GM18909 (cell line): Measurements from ENCODE around the gene ANO6.
"Not testable (repeated sequence)": the region's sequence is repeated elsewhere in the genome, so short reads cannot be mapped to it uniquely, and the experiment has no call there.

Experiments used
- ATAC-seq: cut with Tn5 transposase; IDR thresholded peaks from one replicate; pipeline ENCODE4 v1.9.1; 2021; ENCODE audit warnings: mild to moderate bottlenecking; ENCODE audit not compliant: unreplicated experiment, poor library complexity

The ANO6 gene

DNA sequence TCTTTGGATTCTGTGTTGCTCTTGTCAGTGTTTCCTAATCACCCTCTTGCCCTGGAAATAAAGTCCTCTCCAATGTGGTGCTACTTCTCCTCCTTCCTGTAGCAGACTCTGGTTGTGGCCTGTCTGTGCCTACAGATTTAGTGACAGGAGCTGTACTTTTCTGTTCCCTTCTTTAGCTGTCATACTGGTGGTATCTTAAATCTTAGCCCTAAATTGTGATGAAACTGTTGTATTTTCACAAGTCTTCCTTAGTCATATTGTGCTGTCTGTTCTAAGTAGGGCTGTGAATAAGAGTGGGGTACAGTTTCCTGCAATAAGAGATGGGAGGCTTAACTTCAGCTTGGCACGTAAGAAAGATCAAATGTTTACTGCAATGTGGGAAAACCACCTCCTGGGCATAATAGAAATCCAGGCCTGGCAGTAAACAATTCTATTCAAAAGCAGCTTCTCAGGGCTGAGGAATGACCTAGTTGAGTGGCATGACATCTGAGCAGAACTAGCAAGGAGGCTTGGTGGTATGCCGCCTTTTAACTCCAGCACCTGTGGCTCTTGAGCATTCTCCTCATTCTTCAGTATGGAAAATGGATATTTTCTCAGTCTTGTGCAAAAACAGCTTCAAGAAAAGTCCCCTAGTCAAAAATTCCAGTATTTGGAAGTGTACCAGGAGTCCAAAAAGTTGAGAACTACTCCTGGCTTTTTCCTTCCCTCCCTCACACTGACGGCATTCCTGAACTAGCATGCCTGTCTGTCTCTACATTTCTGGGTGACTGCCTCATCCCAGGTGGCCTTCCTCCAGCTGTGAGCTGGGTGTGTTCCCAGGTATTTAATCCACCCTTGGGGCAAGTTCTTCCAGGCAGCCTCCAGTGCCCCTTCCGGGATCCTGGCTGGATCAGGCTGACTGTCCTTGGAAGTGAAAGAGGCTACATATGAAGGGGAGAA, 19.5 kb downstream of the ANO6 start:
- ATAC-seq: no peak

DNA sequence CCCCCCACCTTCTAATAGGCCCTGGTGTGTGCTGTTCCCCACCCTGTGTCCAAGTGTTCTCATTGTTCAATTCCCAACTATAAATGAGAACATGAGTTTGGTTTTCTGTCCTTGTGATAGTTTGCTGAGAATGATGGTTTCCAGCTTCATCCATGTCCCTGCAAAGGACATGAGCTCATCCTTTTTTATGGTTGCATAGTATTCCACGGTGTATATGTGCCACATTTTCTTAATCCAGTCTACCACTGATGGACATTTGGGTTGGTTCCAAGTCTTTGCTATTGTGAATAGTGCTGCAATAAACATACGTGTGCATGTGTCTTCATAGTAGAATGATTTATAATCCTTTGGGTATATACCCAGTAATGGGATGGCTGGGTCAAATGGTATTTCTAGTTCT, 20.5 kb downstream of the ANO6 start:
- ATAC-seq: not testable (repeated sequence)

DNA sequence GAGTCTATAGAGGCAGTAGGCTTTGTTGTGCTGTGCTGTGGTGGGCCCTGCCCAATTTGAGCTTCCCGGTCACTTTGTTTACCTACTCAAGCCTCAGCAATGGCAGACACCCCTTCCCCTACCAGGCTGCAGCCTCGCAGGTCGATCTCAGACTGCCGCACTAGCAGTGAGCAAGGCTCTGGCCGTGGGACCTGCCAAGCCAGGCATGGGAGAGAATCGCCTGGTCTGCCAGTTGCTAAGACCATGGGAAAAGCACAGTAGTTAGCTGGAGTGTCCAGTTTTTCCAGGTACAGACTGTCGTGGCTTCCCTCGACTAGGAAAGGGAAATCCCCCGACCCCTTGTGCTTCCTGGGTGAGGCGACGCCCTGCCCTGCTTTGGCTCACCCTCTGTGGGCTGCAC, 26.3 kb downstream of the ANO6 start:
- ATAC-seq: no peak

DNA sequence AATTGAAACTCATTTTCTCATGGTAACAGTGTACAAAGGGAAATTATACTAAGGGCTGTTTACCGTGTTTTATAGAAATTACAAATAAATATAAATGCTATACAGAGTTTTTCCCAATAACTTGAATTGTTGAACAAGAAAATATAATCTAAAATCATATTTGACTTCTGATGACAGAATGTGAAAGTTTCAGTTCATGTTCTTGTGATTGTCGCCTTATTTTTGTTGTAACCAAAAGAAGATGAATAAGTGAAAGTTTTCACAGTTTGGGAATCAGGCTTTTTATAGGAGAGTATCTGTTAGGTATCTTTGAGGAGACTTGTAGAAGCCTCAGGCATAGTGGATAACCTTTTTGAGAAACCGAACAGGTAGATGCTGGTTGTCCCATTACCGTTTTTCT, 28.1 kb downstream of the ANO6 start:
- no peak for ATAC-seq

GRCh38 chr12:45244561-45245343, 28.9 kb downstream of the ANO6 start:
- peak; percentile 90 for ATAC-seq

- no peak for ATAC-seq
Measured at GRCh38 chr12:45246236-45246635, 30.3 kb downstream of the ANO6 start.

DNA sequence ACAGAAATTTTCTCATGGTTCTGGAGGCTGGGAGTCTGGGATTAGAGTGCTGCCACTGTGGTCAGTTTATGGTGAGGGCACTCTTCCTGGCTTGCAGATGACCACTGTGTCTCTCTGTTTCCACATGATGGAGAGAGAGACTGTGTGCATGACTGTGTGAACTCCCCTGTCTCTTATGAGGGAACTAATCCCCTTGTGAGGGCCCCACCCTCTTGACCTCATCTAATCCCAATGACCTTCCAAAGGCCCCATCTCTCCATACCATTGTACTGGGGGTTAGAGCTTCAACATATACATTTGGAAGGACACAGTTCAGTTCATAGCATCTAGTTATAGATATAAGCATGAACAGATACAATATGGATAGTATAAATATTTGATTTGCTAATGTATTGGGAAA, 31.7 kb downstream of the ANO6 start:
- no peak for ATAC-seq

- no peak for ATAC-seq
Measured at GRCh38 chr12:45248095-45248494, 32.2 kb downstream of the ANO6 start.

- ATAC-seq: no peak
Measured at GRCh38 chr12:45254254-45254653, 38.4 kb downstream of the ANO6 start.

DNA sequence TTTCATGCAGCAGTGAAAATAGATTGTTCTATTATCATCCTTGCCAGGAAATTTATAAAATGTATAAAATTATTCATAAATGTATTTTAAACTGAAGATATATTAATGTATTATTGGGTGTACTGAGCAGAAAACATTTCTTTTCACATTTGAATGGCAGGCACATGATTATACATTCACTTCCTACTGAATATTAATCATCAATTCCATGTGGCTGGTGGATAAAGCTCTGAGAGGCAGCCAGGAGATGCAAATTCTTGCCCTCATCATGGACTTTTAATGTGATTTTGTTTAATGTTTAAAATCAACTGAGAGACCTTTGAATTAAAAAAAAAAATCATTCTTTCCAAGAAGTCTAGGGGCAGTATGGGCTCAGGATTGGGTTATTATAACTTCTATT, 40.8 kb downstream of the ANO6 start:
- ATAC-seq: peak; percentile 7

DNA sequence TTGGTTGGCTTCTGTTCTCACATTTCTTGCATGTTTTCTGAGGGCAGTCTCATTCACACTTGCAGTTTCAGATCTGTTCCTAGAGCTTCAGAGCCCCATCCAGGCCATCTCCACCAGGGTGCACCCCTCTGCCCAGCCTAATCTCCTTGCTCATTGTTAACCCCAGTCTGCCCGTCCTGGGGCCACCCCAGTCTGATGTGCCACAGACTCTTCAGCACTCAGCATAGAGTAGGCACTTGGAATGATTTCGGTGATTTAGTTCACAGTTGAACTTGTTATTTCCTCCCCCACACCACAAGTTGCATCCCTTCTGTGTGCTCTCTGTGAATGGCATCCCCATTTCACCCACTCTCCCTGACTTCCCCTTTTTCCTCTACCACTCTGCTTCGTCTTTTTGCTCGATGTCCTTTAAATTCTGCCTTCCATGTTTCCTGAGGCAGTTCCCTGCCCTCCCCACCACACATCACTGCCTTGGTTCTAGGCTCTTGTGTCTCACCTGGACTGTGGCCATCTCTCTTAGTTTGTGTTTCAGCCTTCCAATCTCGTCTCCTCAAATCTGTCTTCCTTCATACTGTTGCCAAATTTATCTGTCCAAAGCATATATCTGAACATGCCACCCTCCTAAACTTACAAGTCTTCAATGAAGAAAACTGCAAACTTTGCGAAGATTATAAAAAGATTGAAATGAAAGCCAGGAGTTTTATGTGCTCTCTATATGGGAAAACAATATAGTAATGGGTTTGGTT, 41.5 kb downstream of the ANO6 start:
- peak; percentile 90 for ATAC-seq

DNA sequence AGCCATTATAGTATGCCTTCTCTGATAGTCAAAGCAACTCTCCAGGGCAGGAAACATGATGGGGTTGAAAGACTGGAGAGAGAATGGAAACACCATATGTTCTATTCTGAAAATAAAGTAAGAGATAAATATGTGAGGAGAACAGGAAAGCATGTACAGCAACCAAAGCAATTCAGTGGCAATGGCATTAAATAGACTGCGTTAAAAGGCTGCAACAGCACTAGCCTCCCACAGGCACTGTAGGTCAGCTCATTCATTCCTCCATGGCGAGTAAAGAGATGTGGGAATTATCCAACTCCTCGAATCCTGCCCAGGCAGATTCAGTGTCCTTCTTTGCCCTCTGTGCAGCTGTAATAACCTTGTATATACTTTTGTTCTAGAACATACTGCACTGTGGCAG, 43.8 kb downstream of the ANO6 start:
- no peak for ATAC-seq

GRCh38 chr12:45260104-45260815, 44.4 kb downstream of the ANO6 start:
- ATAC-seq: no peak

DNA sequence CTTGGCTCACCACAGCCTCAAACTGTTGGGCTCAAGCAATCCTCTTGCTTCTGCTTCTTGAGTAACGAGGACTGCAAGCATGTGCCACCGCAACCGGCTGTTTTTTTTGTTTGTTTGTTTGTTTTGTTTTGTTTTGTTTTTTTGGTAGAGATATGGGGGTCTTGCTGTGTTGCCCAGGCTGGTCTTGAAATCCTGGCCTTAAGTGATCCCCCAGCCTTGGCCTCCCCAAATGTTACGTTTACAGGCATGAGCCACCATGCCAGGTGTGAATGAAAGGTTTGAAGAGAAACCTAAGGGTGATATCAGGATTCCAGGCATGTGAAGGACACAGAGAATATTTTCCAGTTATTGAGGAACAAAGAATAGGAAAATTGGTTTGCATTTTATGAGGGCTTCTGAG, 45.0 kb downstream of the ANO6 start:
- ATAC-seq: no peak

GRCh38 chr12:45262185-45262584, 46.3 kb downstream of the ANO6 start:
- ATAC-seq: not testable (repeated sequence)

GRCh38 chr12:45263587-45263986, 47.7 kb downstream of the ANO6 start:
- ATAC-seq: no peak

- peak; percentile 79 for ATAC-seq
Measured at GRCh38 chr12:45268672-45269411, 52.9 kb downstream of the ANO6 start.

DNA sequence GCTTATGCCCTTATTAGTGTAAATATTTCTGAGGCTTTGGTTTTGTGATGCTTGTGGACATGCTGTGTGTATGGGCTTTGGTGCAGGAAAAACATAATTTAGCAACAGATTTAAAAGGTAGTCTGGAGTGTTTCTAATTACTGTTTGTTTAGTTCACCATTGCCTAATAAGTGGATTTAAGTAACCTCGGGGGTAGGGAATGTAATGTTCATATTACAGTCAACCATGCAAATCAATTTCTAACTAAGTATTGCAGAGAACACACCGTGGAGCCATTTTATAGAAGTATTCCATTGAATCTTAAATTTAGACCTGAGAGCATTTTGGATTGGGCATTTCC, 53.5 kb downstream of the ANO6 start:
- ATAC-seq: no peak

DNA sequence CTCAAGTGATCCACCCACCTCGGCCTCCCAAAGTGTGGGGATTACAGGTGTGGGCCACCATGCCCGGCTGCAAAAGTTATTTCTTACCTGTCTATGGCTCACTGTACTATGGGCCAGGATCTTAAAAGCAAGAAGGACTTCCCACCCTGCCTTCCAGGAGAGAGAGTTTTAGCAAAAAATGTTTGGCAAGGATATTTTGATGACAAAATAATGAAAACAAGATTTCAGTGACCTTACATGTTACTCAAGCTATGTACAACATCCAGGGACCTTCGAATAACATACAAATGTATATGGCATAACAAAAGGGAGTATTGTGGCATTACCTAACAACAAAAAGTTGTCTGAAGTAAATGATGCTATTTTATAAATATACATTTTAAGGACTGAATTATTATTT, 55.1 kb downstream of the ANO6 start:
- no peak for ATAC-seq
